Measurements from ENCODE around the gene TTL.
A peak's percentile ranks its signal among the peaks of the same experiment; 100 is the strongest.
"Not testable (repeated sequence)": the region's sequence is repeated elsewhere in the genome, so short reads cannot be mapped to it uniquely, and the experiment has no call there.

Gene TTL

GRCh38 chr2:112524276-112524675 lies 42.3 kb downstream of the TTL start:
- not testable (repeated sequence) for DNase-seq

- no peak for DNase-seq
Measured at GRCh38 chr2:112528541-112528940, 46.6 kb downstream of the TTL start.

GRCh38 chr2:112529757-112530156 lies 47.8 kb downstream of the TTL start:
- DNase-seq = no peak

- no peak for DNase-seq
Measured at GRCh38 chr2:112530728-112531127, 48.8 kb downstream of the TTL start.

- DNase-seq = no peak
Measured at GRCh38 chr2:112534826-112535225, 52.9 kb downstream of the TTL start.

GRCh38 chr2:112536665-112537064 lies 54.7 kb downstream of the TTL start:
- DNase-seq = not testable (repeated sequence)

- no peak for DNase-seq
Measured at GRCh38 chr2:112539306-112539705, 57.4 kb downstream of the TTL start.

GRCh38 chr2:112540906-112541305 lies 59.0 kb downstream of the TTL start:
- DNase-seq = no peak

GRCh38 chr2:112541315-112542122 lies 59.6 kb downstream of the TTL start:
- peak; percentile 95 for DNase-seq

GRCh38 chr2:112542123-112542983 lies 60.4 kb downstream of the TTL start, which contains the start of gene POLR1B:
TSS of gene POLR1B (plus strand) at chr2:112542465. CDS start at chr2:112542495, 30 bp downstream.
- peak; percentile 96 for DNase-seq

GRCh38 chr2:112542984-112543661 lies 61.2 kb downstream of the TTL start:
- peak; percentile 21 for DNase-seq

GRCh38 chr2:112547333-112547732 lies 65.4 kb downstream of the TTL start:
- no peak for DNase-seq

- no peak for DNase-seq
Measured at GRCh38 chr2:112548980-112549379, 67.0 kb downstream of the TTL start.

- no peak for DNase-seq
Measured at GRCh38 chr2:112566104-112566503, 84.1 kb downstream of the TTL start.

- not testable (repeated sequence) for DNase-seq
Measured at GRCh38 chr2:112566508-112566907, 84.6 kb downstream of the TTL start.

GRCh38 chr2:112572005-112572404 lies 90.0 kb downstream of the TTL start:
- no peak for DNase-seq

- no peak for DNase-seq
Measured at GRCh38 chr2:112577756-112578155, 95.8 kb downstream of the TTL start.

GRCh38 chr2:112579241-112579640 lies 97.3 kb downstream of the TTL start:
- no peak for DNase-seq

- DNase-seq = no peak
Measured at GRCh38 chr2:112580084-112580483, 98.1 kb downstream of the TTL start.

GRCh38 chr2:112582314-112582746 lies 100.4 kb downstream of the TTL start:
- DNase-seq = peak; percentile 68

- peak; percentile 55 for DNase-seq
Measured at GRCh38 chr2:112583497-112584133, 101.7 kb downstream of the TTL start.

GRCh38 chr2:112584134-112584890 lies 102.4 kb downstream of the TTL start, which contains the start of gene CHCHD5:
TSS of gene CHCHD5 (plus strand) at chr2:112584609. CDS start at chr2:112584648, 39 bp downstream.
- DNase-seq = peak; percentile 97

All from NCI-H2227 treated with DMSO at 0.1 percent for 48 hours (cell line).